Stimulated activated CD8-positive, alpha-beta memory T cell treated with anti-CD3 and anti-CD28 coated beads, Interleukin-7, amount 100 ng/mL, for 48 hours (primary cell): ENCODE measurements around the gene HIBADH.
"Not testable (repeated sequence)": the region's sequence is repeated elsewhere in the genome, so short reads cannot be mapped to it uniquely, and the experiment has no call there.

Source experiments
- DNase-seq, 2 donors: peaks; one replicate each; pipeline ENCODE4 v3.0.0-alpha.2; 2020; ENCODE audit warnings: low read depth in 1 of 2; ENCODE audit errors: extremely low read depth in 1 of 2

Gene HIBADH

GRCh38 chr7:27639048-27639447 lies 23.6 kb downstream of the HIBADH start:
- DNase-seq, result not testable (repeated sequence)

- DNase-seq, result no peak
Observed at GRCh38 chr7:27636326-27637006, 26.2 kb downstream of the HIBADH start.

GRCh38 chr7:27635728-27636127 lies 27.0 kb downstream of the HIBADH start:
- no peak for DNase-seq

- DNase-seq, result no peak
Observed at GRCh38 chr7:27634671-27635493, 27.8 kb downstream of the HIBADH start.

GRCh38 chr7:27633062-27633461 lies 29.6 kb downstream of the HIBADH start:
- no peak for DNase-seq

- no peak for DNase-seq
Observed at GRCh38 chr7:27631391-27631790, 31.3 kb downstream of the HIBADH start.

GRCh38 chr7:27627146-27627545 lies 35.5 kb downstream of the HIBADH start:
- DNase-seq, result no peak

- no peak for DNase-seq
Observed at GRCh38 chr7:27619492-27619891, 43.2 kb downstream of the HIBADH start.

GRCh38 chr7:27617651-27618381 lies 44.9 kb downstream of the HIBADH start:
- no peak for DNase-seq

GRCh38 chr7:27616914-27617548 lies 45.7 kb downstream of the HIBADH start:
- no peak for DNase-seq

- no peak for DNase-seq
Observed at GRCh38 chr7:27616186-27616491, 46.5 kb downstream of the HIBADH start.

- DNase-seq, result no peak
Observed at GRCh38 chr7:27615420-27616185, 47.1 kb downstream of the HIBADH start.

- DNase-seq, result no peak
Observed at GRCh38 chr7:27614095-27614494, 48.6 kb downstream of the HIBADH start.

GRCh38 chr7:27611059-27611458 lies 51.6 kb downstream of the HIBADH start:
- DNase-seq, result no peak

- DNase-seq, result no peak
Observed at GRCh38 chr7:27608776-27609495, 53.7 kb downstream of the HIBADH start.

GRCh38 chr7:27607210-27607606 lies 55.5 kb downstream of the HIBADH start:
- DNase-seq, result no peak

- DNase-seq, result no peak
Observed at GRCh38 chr7:27606270-27607209, 56.1 kb downstream of the HIBADH start.

- no peak for DNase-seq
Observed at GRCh38 chr7:27605689-27606269, 56.9 kb downstream of the HIBADH start.
